ENCODE data around the gene CARD14. TPM values are rescaled to one million over a fixed set of nuclear protein-coding genes. Genes with fewer than 3 reads are reported as not detected.
A peak's percentile ranks its signal among the peaks of the same experiment; 100 is the strongest.

The CARD14 gene
- total RNA-seq = 2.9 TPM in 1 of 2 replicates, not detected in the other
- polyA plus RNA-seq = 1.5 and 2.7 TPM in 2 replicates

DNA sequence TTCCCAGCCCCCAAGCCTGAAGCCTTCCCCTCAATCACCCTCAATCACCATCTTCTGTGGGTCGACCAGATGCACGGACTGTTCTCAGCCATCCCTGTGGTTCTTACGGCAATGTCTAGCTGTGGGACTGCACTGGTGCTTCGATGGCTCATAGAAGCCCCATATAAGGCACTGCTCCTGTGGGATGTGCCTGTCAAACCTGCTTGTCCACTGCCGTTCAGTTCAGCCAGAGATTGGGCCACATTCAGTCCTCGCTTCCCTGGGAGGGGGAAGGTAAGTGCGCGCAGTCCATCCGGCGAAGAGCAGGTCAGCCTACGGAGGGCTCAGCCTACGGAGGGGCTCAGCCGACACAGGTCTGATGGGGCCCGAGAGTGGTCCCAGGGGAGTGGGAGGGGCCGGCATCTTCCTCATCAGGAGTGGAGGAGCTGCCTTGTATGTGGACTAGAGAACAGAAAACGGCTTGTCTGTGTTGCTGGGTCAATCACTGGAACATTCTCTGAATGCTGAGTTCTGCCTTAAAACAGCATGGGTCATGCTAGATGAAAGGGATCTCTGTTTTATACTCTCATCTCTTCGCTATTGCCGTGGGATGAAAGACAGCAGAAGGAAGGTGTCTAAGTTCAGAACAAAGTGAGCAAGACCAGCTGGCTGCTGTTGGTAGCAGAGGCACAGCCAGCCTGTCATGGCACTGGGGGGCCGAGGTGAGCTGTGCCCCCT is at the start of gene CARD14:
Gene CARD14 (plus strand): TSS at position 247 of the 717 bp plus-strand sequence. CDS start 11,409 bp downstream, outside the sequence.
- no peak within 1 kb of the TSS for H3K4me3 ChIP-seq
- no peak within 1 kb of the TSS for H3K27ac ChIP-seq
- H3K4me1 ChIP-seq (ENCODE audit: low read depth) = no peaks in the 10 kb centered on the region
- H3K27me3 ChIP-seq = no peaks in the 10 kb centered on the region
- DNase-seq (ENCODE audit: low read depth in 1 of 2, low spot score in 1 of 2) = no peak
- no peaks in the 10 kb centered on the region for H3K36me3 ChIP-seq
- TF ChIP-seq, protein P1, sequence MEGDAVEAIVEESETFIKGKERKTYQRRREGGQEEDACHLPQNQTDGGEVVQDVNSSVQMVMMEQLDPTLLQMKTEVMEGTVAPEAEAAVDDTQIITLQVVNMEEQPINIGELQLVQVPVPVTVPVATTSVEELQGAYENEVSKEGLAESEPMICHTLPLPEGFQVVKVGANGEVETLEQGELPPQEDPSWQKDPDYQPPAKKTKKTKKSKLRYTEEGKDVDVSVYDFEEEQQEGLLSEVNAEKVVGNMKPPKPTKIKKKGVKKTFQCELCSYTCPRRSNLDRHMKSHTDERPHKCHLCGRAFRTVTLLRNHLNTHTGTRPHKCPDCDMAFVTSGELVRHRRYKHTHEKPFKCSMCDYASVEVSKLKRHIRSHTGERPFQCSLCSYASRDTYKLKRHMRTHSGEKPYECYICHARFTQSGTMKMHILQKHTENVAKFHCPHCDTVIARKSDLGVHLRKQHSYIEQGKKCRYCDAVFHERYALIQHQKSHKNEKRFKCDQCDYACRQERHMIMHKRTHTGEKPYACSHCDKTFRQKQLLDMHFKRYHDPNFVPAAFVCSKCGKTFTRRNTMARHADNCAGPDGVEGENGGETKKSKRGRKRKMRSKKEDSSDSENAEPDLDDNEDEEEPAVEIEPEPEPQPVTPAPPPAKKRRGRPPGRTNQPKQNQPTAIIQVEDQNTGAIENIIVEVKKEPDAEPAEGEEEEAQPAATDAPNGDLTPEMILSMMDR (IDR thresholded peaks at IDR 0.05; ENCODE audit: low read depth, low read length) = no peak
- no peaks in the 10 kb centered on the region for H3K9me3 ChIP-seq (ENCODE audit: low read depth)

DNA sequence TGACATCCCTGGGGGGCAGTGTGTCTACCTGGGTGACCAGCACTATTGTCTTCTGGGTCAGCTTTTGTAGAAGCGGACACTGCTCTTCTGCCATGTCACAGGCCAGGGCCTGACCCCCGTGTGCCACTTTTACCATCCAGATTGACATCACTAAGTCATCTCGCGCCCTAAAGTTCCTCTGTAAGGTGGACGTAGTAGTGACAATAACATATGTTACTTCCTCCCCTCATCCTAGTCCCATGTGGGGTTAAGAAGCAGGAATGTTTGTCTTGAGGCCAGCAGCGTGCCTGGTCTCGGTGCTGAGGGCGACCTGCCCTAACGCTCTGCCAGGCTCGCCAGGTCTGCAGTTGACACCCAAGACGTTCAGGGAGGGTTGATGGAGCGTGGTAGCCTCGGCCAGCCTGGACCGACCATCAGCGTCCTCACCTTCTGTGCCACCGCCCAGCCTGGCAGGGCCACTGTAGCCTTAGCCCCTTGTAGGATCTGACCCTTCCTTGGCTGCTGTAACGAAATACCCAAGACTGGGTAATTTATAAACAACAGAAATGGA is 47.7 kb upstream of the CARD14 start:
- Histone ChIP-seq H3K9me3 (ENCODE audit: low read depth) (no peaks in the 10 kb centered on the region), H3K36me3 (no peaks in the 10 kb centered on the region), H3K27ac (no peak overlapping the region), H3K4me3 (no peak overlapping the region), H3K4me1 (ENCODE audit: low read depth) (no peaks in the 10 kb centered on the region), H3K27me3 (no peaks in the 10 kb centered on the region)
- DNase-seq (ENCODE audit: low read depth in 1 of 2, low spot score in 1 of 2) = no peak
- TF ChIP-seq, protein P1 (IDR thresholded peaks at IDR 0.05; ENCODE audit: low read depth, low read length) = no peak

DNA sequence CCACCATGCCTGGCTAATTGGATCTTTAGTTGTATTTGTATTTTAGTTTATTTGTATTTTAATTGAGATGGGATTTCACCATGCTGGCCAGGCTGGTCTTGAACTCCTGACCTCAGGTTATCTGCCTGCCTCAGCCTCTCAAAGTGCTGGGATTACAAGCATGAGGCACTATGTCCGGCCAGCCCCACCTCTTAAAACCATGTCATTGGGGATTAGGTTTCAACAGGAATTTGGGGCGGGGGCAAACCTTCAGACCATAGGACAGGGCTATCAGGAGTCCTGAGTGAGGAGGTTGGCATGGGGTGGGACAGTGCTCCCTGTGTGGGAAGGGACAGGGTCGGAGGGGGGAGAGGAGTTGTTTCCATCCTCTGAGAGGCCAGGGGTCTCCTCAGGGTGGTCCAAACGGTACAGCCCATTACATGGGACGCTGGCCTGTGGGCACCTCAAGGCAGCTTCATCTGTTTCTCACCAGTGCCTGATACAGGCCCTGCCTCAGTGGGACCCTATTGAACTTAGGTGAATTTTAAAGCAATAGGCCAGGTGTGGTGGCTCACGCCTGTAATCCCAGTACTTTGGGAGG is 46.8 kb upstream of the CARD14 start:
- TF ChIP-seq, protein P1 (IDR thresholded peaks at IDR 0.05; ENCODE audit: low read depth, low read length) = no peak
- Histone ChIP-seq H3K9me3 (ENCODE audit: low read depth) (no peaks in the 10 kb centered on the region), H3K4me1 (ENCODE audit: low read depth) (no peaks in the 10 kb centered on the region), H3K36me3 (no peaks in the 10 kb centered on the region), H3K4me3 (no peak overlapping the region), H3K27me3 (no peaks in the 10 kb centered on the region), H3K27ac (no peak overlapping the region)
- no peak for DNase-seq (ENCODE audit: low read depth in 1 of 2, low spot score in 1 of 2)

DNA sequence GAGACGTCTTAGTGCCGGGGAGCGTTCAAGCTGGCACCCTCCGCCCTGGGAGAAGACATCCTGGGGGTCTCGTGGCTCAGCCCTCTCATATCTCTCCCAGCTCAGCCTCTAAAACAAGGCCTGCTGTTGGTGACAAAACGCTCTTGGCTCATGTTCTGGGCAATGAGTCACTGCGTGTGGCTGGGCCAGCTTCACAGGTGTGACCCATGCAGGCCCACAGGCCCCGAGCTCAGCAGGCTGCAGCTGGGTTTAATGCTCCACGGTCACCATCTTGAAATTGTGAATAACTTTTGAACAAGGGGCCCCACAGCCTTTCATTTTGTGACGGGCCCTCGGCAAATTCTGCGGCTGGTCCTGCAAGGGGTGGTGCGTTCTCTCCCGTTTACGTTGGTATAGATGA is 46.0 kb upstream of the CARD14 start:
- H3K27ac ChIP-seq = no peak overlapping the region
- TF ChIP-seq, protein P1 (IDR thresholded peaks at IDR 0.05; ENCODE audit: low read depth, low read length) = no peak
- peak in 1 of 2 donors; percentile 24 for DNase-seq (ENCODE audit: low read depth in 1 of 2, low spot score in 1 of 2)
- H3K4me3 ChIP-seq = no peak overlapping the region
- H3K9me3 ChIP-seq (ENCODE audit: low read depth) = no peaks in the 10 kb centered on the region
- H3K4me1 ChIP-seq (ENCODE audit: low read depth) = no peaks in the 10 kb centered on the region
- no peaks in the 10 kb centered on the region for H3K27me3 ChIP-seq
- H3K36me3 ChIP-seq = no peaks in the 10 kb centered on the region

DNA sequence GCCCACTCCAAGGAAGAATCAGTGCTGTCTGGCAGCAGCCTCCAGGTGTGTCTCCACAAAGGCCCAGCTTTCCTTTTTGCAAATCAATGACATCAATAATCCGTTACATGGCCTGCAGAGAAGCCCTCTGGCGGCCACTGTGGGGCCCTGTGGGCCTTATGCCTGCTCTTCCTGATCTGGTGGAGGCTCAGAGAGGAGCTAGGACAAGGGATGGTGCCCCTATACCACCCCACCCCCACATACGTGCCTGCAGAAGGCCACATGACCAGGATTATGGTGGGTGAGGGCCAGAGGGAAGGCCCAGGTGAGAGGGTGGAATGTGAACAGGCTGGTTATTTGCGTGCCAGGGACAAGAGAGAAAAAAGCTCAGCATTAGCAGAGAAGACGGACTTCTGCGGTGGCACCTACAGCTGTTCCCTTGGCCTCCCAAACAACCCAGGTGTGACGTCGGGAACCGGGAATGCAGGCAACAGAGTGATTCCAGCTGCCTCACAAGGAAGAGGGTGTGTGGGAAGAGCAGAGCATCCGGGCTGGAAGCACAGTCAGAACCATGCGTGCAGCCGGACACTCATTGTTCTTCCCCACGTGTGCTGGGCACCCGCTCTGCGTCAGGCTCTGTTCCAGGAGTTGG is 45.4 kb upstream of the CARD14 start:
- Histone ChIP-seq H3K4me1 (ENCODE audit: low read depth) (no peaks in the 10 kb centered on the region), H3K4me3 (no peak overlapping the region), H3K36me3 (no peaks in the 10 kb centered on the region), H3K27me3 (no peaks in the 10 kb centered on the region), H3K27ac (no peak overlapping the region), H3K9me3 (ENCODE audit: low read depth) (no peaks in the 10 kb centered on the region)
- DNase-seq (ENCODE audit: low read depth in 1 of 2, low spot score in 1 of 2) = peak; percentile 49 to 73
- TF ChIP-seq, protein P1 (IDR thresholded peaks at IDR 0.05; ENCODE audit: low read depth, low read length) = peak; percentile 52

Measured in cardiac muscle cell (in vitro differentiated cells and primary cell).